NCI-H748 (cell line): Measurements from ENCODE around the gene PRKAR2A.
"Not testable (repeated sequence)": the region's sequence is repeated elsewhere in the genome, so short reads cannot be mapped to it uniquely, and the experiment has no call there.

Experiments used
- DNase-seq: peaks from one replicate; lab custom pipeline; 2025; ENCODE audit not compliant: unreplicated experiment; lab: John Stamatoyannopoulos, UW

Gene PRKAR2A

DNA sequence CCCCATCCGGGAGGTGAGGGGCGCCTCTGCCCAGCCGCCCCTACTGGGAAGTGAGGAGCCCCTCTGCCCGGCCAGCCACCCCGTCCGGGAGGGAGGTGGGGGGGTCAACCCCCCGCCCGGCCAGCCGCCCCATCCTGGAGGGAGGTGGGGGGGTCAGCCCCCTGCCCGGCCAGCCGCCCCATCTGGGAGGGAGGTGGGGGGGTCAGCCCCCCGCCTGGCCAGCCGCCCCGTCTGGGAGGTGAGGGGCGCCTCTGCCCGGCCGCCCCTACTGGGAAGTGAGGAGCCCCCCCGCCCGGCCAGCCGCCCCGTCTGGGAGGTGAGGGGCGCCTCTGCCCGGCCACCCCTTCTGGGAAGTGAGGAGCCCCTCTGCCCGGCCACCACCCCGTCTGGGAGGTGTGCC is 113.1 kb downstream of the PRKAR2A start:
- DNase-seq: not testable (repeated sequence)

DNA sequence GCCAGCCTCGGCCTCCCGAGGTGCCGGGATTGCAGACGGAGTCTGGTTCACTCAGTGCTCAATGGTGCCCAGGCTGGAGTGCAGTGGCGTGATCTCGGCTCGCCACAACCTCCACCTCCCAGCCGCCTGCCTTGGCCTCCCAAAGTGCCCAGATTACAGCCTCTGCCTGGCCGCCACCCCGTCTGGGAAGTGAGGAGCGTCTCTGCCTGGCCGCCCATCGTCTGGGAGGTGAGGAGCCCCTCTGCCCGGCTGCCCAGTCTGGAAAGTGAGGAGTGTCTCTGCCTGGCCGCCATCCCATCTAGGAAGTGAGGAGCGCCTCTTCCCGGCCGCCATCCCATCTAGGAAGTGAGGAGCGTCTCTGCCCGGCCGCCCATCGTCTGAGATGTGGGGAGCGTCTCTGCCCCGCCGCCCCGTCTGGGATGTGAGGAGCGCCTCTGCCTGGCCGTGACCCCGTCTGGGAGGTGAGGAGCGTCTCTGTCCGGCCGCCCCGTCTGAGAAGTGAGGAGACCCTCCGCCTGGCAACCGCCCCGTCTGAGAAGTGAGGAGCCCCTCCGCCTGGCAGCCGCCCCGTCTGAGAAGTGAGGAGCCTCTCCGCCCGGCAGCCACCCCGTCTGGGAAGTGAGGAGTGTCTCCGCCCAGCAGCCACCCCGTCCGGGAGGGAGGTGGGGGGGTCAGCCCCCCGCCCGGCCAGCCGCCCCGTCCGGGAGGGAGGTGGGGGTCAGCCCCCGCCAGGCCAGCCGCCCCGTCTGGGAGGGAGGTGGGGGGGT is 113.7 kb downstream of the PRKAR2A start:
- not testable (repeated sequence) for DNase-seq

DNA sequence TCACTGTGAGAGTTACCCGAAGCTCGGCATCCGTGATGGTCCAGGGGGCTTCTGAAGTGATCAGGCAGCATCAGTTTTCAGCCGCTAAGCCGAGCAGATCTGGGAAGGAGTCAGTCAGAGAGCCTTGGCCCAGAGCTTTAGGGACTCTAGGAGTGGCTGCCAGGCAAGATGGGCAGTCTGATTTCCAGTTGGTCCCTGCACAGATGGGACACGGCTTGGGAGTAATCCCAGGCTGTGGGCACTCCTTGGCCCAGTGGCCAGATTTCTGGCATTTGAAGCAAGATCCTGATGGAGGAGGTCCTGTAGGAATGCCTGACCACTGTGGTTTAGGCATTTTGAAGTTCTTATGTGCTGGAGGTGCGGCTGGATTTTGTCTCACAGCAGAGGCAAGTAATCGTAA is 120.2 kb downstream of the PRKAR2A start:
- DNase-seq: no peak

DNA sequence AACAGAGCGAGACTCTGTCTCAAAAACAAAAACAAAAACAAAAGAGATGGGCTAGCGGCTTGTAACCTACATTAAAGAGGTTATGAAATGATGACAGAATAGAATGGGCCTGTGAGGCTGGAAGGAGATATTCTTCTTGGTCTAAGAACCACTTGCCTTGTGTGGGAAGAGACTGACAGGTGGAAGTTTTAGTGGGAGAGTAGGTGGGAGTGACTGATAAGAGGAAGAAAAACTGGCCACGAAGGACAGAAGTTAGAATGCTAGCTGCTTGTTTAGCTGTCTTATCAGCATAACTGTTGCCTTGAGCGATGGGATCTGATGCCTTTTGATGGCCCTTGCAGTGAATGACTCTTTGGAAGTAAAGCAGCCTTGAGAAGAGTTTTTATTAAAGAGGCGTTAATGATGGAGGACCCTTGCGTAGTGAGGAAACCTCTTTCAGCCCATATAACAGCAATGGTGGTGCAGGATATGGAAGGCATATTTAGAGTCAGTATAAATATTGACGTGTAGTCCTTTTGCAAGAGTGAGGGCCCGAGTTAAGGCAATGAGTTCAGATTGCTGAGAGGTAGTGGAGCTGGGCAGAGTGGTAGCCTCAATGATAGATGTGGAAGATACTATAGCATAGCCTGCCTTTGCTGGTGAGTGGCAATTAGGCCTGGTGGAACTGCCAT is 122.4 kb downstream of the PRKAR2A start:
- not testable (repeated sequence) for DNase-seq

DNA sequence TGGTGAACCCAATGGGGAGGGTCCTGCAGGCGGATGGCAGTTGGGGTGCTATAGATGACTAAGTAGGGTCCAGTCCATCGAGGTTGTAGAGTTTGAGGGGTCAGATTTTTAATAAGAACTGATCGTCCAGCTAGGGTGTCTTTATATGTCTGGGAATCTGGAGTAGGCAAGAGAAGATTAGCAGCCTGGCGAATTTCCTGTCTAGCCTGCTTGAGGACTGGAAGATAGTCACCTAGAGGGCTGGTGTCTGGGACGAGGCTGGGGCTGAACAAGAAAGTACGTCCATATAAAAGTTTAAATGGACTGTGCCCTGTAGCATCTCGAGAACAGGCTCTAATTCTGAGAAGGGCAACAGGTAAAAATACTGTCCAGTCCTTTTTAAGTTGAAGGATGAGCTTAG is 123.9 kb downstream of the PRKAR2A start:
- DNase-seq: no peak

DNA sequence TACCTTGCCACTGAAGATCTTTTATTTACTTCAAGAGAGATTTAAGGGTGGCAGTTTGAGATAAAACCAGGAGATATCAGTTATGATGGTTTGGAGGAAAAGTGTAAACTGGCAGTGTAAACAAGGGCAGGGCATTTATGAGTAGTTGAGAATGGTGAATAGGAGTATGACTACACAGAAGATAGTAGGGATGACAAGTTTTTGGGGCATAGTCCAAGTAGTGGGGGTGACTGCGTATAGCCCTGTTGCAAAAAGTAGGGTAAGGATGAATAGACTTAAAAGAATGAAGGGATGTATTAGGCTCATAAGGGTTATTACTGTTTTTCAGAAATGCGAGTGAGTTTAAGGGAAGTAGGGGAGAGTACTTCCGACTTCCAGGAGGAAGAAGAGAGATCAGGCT is 124.4 kb downstream of the PRKAR2A start:
- not testable (repeated sequence) for DNase-seq

DNA sequence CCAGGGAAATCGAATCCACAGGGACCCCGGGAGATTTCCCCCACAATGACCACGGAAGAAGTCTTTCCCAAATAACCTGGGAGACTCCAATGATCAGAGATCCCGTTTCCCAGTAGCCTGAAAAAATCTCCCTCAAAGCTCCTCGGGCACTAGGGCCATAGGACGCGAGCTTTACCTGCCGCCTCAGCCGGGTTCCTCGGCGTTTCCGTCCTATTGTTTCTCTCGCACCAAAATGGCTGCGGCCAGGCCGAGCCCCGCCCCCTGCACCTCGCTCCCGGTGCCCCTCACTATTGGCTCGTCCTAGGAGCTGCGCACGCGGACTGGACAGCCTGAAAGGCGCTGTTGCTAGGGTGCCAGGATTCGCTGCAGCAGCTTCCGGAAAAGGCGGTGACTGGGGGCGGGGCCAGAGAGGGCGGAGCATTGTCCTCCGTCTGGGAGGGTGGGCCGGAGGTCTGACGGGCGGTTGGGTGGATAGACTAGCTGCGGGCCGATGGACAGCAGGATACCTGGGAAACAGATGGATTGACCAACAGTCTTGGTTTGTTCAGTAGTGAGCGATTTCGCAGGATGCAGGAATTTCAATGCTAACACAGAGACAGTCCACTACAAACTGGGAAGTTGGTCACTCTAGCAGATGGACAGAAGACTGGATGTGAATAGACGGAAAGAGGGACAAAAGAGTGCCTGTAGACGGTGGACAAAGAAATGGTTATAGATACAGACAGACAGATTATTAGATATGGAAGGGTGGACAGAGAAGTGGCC is 130.5 kb downstream of the PRKAR2A start, which contains the start of gene IP6K2:
TSS of gene IP6K2 (minus strand) at position 240 of the 765 bp plus-strand sequence. CDS start 21,930 bp downstream, outside the sequence.
- peak; percentile 98 for DNase-seq

DNA sequence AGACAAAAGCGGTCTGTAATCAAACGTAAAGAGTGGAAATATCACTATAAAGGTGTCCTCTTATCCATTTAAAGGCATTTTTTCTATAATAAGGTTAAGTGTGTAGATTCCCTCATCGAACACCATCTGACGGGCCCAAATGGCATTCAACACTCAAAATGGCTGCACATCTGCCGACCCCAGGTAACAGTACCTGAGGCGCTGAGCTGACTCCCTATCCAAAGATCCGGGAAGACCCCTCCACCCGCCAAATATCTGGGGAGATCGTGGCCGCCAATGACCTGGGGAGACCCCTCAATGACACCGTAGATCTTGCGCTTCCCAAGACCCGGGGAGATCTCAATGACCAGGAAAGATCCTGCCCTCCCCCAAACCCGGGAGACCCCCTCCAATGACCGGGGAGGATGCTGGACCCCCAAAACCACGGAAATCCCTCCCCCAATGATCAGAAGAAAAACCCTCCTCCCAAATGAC is 131.1 kb downstream of the PRKAR2A start:
- DNase-seq: peak; percentile 54

DNA sequence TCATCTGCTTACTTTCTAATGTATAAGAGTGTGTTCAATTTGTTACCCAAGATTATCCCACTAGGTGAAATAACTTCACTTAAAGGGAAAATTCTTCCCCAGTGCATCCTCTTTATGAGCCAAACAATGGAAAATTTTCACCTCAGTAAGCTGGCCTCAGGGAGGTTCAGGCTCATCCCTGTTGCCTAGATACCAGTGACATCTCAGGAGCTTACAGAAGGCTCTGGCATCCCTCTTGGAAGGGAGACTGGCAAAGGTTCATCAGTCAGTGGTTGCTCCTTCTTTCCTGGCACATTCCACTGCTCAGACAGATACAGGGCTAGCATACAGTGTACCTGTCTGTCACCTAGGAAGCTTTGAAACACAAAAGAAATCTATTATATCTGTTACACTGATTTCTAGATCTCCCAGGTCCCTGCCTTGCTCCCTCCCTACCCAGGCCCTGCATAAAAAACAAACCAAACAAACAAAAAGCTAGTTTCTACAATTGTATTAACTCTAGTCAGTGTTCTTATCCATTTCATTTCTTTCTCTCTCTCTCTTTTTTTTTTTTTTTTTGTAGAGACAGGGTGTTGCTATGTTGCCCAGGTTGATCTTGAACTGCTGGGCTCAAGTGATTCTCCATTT is 132.4 kb downstream of the PRKAR2A start:
- DNase-seq: peak; percentile 48

DNA sequence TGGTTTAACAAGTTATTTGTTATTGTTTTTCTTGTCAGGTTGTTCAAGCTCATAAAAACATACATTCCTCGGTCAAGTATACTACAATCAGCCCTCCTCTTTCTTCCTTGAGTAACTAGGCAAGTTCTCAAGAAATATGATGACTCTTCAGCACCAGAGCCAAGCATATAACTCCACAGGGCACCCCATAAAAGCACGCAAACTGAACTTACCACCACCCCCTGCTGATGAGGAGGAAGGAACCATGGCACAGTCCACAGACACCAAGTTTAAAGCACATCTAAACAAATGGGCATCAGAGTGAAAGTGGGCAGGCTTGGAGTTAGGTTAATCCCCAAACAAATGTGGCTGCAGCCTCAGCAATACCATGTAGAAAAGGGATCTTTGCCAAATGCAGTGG is 135.9 kb downstream of the PRKAR2A start:
- no peak for DNase-seq

DNA sequence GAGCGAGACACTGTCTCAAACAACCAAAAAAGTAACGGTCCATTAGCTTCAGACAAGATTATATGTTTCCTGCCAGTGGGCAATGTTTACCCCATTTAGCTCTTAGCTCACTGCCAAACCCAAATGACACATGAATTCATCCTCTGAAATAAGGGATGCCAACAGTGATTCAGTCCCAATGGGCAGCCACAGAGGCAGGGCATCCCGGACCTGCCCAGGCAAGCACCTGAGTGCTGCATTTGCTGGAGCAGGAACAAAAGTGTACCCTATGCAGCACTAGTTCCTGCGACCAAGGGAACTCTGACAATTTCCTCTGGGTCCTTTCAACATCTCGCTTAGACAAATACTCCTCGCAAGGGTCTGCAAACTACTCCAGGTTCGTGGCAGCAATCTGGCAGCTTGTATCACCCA is 138.6 kb downstream of the PRKAR2A start:
- no peak for DNase-seq

DNA sequence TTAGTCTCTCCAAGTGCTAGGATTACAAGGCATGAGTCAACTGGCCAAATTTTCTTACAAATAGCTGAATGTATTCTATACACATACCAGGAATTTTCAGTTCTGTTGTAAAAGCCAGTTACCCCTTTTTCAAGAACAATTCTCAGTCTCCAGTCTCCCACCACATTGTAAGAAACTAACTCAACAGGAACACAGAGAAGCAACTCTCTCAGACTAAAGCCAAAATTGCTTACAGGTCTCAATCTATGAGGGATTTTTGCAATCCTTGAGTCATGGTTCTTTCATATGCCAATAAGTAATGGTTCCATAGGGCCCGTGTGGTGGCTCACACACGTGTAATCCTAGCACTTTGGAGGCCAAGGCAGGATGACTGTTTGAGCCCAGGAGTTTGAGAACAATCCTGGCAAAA is 139.2 kb downstream of the PRKAR2A start:
- DNase-seq: no peak

DNA sequence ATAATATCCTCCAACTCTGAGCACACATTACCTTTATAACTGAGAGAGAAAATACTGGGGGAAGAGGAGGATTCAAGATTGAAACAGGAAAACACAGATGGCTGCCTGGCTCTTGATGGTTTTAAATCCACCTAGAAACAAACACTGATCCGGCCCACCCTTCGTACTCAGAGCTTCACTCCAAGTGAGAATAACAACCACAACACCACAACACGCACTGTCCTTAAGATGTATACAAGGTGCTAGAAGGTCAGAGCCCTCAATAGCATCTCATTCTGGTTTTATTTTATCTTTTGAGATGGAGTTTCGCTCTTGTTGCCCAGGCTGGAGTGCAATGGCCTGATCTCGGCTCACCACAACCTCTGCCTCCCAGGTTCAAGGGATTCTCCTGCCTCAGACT is 140.5 kb downstream of the PRKAR2A start:
- no peak for DNase-seq

DNA sequence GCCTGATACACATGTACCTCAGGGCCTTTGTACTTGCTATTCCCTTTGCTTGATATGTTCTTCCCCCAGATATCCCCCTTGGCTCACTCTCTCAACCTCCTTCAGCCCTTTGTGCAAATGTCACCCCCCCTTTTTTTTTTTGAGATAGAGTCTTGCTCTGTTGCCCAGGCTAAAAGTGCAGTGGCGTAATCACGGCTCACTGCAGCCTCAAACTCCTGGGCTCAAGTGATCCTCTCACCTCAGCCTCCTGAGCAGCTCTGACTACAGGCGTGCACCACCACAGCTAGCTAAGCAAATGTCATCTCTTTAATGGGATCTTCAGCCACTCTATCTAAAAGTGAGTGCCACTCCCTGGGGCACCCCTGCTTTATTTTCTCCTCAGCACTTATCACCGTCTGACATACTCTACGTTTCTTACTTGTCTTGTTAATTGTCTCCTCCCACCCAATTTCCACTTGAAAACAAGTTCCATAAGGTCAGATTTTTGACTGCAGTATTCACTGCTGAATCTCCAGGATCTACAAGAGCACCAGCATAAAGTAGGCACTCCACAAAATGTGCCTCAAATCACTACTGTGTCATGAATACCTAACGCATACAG is 145.3 kb downstream of the PRKAR2A start:
- no peak for DNase-seq

DNA sequence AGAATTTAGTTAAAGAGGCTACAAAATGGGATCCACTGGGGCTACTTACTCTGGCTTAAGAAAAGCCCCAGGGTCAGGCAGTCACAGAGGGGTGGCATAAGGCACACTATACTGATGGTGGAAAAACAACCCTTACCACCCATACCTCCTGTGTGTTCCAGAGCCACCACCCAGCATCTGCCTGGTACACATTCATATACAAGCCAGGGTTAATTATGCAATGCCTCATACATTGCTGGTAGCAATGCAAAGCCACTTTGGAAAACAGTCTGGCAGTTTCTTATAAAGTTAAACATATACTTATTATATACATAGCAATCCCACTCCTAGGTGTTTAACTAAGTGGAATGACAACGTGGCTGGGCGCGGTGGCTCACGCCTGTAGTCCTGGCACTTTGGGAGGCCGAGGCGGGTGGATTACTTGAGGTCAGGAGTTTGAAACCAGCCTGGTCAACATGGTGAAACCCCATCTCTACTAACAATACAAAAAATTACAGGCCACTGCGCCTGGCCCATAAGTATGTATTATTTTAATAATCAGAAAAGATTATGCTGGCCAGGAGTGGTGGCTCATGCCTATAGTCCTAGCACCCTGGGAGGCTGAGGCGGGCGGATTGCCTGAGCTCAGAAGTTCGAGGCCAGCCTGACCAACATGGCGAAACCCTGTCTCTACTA is 146.8 kb downstream of the PRKAR2A start:
- DNase-seq: no peak

DNA sequence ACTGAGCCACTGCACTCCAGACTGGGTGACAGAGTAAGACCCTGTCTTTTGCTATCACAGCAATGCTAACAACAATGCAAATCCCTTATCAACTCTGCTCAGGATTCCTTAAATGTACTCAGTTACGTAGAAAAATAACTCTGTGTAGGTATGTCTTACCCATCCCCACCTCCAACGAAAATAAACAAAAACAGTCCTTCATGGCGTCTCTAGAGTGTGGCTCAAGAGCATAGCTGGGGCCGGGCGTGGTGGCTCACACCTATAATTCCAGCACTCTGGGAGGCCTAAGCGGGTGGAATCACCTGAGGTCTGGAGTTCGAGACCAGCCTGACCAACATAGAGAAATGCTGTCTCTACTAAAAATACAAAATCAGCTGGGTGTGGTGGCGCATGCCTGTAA is 148.8 kb downstream of the PRKAR2A start:
- DNase-seq: no peak

DNA sequence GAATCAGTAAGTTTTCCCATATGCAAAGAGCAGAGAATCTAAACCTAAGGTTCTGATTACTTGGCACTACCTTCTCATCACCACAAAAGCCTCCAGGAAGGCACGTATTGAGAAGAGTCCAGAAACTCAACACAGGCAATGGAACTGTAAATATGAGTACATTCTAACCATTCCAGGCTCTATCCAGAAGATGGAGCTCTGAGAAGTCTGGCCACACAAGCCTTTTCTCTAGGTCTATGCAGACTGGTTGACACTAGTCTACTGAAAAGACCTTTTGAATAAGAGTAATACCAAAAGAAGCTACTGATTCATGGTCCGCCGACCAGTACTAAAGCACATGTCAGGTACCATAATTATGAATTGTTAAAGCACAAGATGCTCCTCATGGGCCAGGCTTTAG is 149.7 kb downstream of the PRKAR2A start:
- no peak for DNase-seq

DNA sequence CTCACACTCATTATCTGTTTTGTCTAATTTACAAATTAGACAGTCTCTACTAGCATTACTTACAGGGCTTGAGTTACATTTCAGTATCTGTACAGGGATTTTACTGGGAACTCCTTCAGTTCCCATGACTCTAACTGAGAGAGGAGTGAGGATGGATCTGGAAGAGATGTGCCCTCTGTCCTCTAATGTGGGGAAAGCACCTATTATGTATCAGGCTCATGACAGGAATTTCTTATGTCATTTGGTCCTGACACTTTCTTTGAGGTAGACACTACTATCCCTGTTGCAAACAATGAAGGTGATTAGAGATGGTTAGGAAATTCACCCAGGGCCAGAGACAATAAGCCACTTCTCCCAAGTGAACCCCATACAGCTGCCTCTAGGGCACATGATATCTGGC is 151.1 kb downstream of the PRKAR2A start:
- no peak for DNase-seq
